Activated naive CD4-positive, alpha-beta T cell treated with anti-CD3 and anti-CD28 coated beads, Interleukin-2, amount 50 U/mL, for 24 hours (primary cell): Measurements from ENCODE around the gene RBM22.
"Not testable (repeated sequence)": the region's sequence is repeated elsewhere in the genome, so short reads cannot be mapped to it uniquely, and the experiment has no call there.

ENCODE experiments used
- H3K27ac Mint-ChIP-seq: one replicate; pipeline ENCODE4 v1.8.0; 2021; ENCODE audit warnings: mild to moderate bottlenecking, mixed read lengths
- H3K27me3 Mint-ChIP-seq: one replicate; pipeline ENCODE4 v1.8.0; 2021; ENCODE audit warnings: mixed read lengths
- H3K36me3 Mint-ChIP-seq: one replicate; pipeline ENCODE4 v1.8.0; 2021; ENCODE audit warnings: mixed read lengths
- H3K4me1 Mint-ChIP-seq: one replicate; pipeline ENCODE4 v1.8.0; 2021; ENCODE audit warnings: mixed read lengths
- H3K4me3 Mint-ChIP-seq: one replicate; pipeline ENCODE4 v1.8.0; 2021; ENCODE audit warnings: mild to moderate bottlenecking, mixed read lengths
- H3K9me3 Mint-ChIP-seq: one replicate; pipeline ENCODE4 v1.8.0; 2021; ENCODE audit warnings: mixed read lengths

The RBM22 gene

DNA sequence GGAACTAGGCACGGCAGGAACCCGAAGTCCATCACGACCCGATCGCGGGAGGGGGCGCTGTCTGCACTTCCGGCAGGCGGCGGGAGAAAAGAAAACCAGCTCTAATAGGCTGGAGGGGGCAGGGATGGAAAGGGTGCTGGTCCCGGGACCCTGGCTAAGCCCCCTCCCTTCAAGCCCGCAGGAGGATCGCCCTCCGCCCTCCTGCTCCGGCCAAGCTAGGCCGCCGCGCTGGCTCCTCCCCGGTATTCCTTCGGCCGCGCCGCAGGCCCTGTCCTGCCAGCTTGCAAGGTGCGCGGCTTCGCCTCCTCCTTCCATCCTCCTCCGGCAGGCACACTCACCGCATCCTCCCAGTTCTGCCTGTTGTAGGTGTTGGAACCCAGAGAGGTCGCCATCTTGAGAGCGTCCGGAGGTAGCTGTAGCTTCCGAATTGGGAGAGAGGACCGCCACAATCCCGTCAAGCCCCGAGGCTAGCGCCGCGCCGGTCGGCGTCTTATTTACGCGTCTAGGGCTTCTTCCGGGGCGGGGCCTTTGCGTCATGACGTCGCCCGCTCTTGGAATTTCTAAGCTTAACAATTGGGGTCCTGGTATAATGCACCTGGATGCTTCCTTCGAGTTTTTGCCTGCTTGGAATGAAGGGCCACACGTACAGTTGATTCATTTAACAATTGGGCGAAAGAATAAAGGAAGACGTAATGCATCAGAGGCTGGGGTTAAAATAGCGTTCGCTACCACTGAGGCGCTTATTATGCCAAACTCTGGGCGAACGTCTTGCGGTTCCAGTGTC is at the start of gene RBM22:
RBM22 (minus strand) TSS at position 469 of the 784 bp plus-strand sequence; CDS start at position 392, 77 bp downstream.
- Mint-ChIP-seq H3K27me3 (no peaks in the 10 kb centered on the region), H3K4me1 (peaks cover 10% of the 10 kb centered on the region), H3K27ac (no peak within 1 kb of the TSS), H3K36me3 (peaks cover 6% of the 10 kb centered on the region), H3K4me3 (no peak within 1 kb of the TSS), H3K9me3 (no peaks in the 10 kb centered on the region)

GRCh38 chr5:150750469-150750868 is 49.6 kb upstream of the RBM22 start:
- peaks cover 36% of the 10 kb centered on the region for H3K36me3 Mint-ChIP-seq
- peaks cover 58% of the 10 kb centered on the region for H3K4me1 Mint-ChIP-seq
- H3K9me3 Mint-ChIP-seq: no peaks in the 10 kb centered on the region
- no peak overlapping the region for H3K4me3 Mint-ChIP-seq
- peak overlapping the region; percentile 81 for H3K27ac Mint-ChIP-seq
- no peaks in the 10 kb centered on the region for H3K27me3 Mint-ChIP-seq

- not testable (repeated sequence) for H3K27ac Mint-ChIP-seq, H3K4me3 Mint-ChIP-seq, H3K27me3 Mint-ChIP-seq, H3K9me3 Mint-ChIP-seq
- Mint-ChIP-seq H3K4me1 (peaks cover 74% of the 10 kb centered on the region), H3K36me3 (peaks cover 31% of the 10 kb centered on the region)
Observed at GRCh38 chr5:150743142-150743488, 42.3 kb upstream of the RBM22 start.

- peaks cover 34% of the 10 kb centered on the region for H3K36me3 Mint-ChIP-seq
- H3K4me3 Mint-ChIP-seq: peak overlapping the region; percentile 79
- H3K27ac Mint-ChIP-seq: peak overlapping the region; percentile 99
- not testable (repeated sequence) for H3K9me3 Mint-ChIP-seq, H3K27me3 Mint-ChIP-seq
- peaks cover 79% of the 10 kb centered on the region for H3K4me1 Mint-ChIP-seq
Observed at GRCh38 chr5:150742455-150743141, 41.7 kb upstream of the RBM22 start.

DNA sequence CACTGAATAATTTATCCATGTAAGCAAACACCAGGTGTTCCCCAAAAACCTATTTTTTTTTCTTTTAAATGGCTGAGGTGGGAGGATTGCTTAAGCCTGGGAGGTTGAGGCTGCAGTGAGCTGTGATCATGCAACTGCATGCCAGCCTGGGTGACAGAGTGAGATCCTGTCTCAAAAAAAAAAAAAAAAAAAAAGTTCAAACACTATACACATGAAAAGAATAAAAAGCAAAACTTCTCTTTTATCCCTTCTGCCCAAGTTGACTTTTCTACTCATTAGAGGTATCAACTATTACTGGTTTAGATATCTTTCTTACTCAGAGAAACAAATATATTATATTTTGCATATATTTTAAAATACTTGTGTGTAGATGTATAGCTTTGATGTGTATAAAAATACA is 40.1 kb upstream of the RBM22 start:
- Mint-ChIP-seq H3K27me3 (no peaks in the 10 kb centered on the region), H3K9me3 (no peaks in the 10 kb centered on the region), H3K4me1 (peaks cover 85% of the 10 kb centered on the region), H3K27ac (peak overlapping the region; percentile 37), H3K36me3 (peaks cover 44% of the 10 kb centered on the region), H3K4me3 (no peak overlapping the region)

DNA sequence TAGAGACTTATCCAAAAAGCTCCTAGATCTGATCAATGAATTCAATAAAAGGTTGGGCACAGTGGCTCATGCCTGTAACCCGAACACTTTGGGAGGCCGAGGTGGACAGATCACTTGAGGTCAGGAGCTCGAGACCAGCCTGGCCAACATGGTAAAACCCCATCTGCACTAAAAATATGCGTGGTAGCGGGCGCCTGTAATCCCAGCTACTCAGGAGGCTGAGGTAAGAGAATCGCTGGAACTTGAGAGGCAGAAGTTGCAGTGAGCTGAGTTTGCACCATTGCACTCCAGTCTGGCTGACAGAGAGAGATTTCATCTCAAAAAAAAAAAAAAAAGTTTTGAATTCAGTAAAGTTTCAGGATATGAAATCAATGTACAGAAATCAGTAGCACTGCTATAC is 38.0 kb upstream of the RBM22 start:
- peaks cover 52% of the 10 kb centered on the region for H3K36me3 Mint-ChIP-seq
- H3K9me3 Mint-ChIP-seq: no peaks in the 10 kb centered on the region
- H3K27me3 Mint-ChIP-seq: no peaks in the 10 kb centered on the region
- H3K4me1 Mint-ChIP-seq: peaks cover 82% of the 10 kb centered on the region
- H3K4me3 Mint-ChIP-seq: no peak overlapping the region
- no peak overlapping the region for H3K27ac Mint-ChIP-seq

DNA sequence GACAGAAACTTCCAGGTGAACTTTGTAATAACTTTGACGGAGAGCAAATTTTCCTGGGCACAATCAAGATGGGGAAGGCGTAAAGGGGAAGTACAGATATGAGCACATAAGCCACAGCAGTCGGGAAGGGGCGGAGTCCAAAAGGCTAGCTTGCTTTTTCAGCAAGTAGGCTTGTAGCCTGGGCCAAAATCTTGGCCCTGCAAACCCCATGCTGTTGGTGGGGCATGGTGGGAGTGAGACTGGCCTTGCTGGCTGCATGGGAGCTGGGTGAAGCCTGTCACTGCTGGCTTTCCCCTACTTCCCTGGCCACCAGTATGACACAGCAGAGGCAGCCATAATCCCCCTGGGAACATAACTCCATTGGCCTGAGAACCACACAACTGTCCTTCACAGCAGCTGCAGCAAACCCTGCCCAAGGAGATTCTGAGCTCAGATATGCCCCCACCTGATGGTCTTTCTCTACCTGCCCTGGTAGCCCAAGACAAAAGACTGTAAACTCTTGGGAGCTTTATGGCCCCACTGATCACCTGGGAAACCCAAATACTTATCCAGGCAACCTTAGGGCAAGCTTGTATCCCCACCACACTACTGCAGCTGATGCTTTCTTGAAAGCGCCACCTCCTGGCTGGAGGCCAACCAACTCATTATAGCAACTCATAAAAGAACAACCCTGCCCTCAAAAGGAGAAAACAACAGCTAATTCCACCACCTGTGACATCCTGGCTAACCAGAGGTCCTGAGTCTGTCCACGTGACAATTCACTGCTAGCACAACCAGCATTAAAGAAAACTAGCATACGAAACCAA is 33.9 kb upstream of the RBM22 start:
- H3K27ac Mint-ChIP-seq: no peak overlapping the region
- H3K4me1 Mint-ChIP-seq: peaks cover 50% of the 10 kb centered on the region
- H3K36me3 Mint-ChIP-seq: peaks cover 52% of the 10 kb centered on the region
- no peak overlapping the region for H3K4me3 Mint-ChIP-seq
- no peaks in the 10 kb centered on the region for H3K27me3 Mint-ChIP-seq
- no peaks in the 10 kb centered on the region for H3K9me3 Mint-ChIP-seq

DNA sequence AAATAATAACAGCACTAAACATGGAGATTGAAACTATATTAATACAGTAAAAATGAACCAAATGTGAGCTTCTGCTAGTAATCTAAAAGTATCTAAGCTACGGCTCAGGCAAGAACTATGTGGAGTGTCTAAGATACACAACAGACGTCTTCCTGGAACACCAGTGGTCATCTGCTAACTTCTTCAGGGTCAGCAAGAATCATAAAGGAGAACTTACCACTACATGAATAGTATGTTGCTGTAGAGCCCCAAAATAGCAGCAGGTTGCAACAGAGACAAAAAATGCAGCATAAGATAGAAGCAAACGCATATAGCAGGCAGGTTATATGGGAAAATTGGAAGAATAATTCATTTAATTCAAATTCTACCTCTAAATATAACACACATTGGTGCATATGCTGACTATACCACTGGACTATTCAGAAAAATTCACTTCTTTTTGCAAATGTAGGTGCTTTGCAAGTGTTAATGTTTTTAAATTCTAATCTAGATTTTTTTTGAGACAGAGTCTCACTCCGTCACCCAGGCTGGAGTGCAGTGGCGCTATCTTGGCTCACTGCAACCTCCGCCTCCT is 30.9 kb upstream of the RBM22 start:
- H3K4me1 Mint-ChIP-seq: peaks cover 20% of the 10 kb centered on the region
- H3K4me3 Mint-ChIP-seq: no peak overlapping the region
- H3K9me3 Mint-ChIP-seq: no peaks in the 10 kb centered on the region
- no peak overlapping the region for H3K27ac Mint-ChIP-seq
- H3K27me3 Mint-ChIP-seq: no peaks in the 10 kb centered on the region
- H3K36me3 Mint-ChIP-seq: peaks cover 39% of the 10 kb centered on the region

DNA sequence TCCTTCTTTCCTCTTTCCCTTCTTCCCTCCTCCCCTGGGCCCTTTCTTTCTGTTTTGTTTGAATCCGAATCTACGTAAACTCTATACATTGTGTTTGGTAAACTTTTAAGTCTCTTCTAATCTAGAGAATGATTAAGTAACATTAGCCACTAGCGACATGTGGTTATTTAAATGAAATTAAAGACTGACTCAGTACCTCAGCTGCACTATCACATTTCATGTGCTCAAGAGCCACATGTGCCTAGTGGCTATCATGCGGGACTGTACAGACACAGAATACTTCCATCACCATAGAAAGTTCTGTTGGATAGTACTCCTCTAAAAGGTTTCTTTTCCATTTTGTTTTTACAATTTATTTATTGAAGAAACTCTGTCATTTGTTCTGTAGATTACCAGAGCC is 29.0 kb upstream of the RBM22 start:
- Mint-ChIP-seq H3K27ac (no peak overlapping the region), H3K4me3 (no peak overlapping the region), H3K36me3 (peaks cover 26% of the 10 kb centered on the region), H3K9me3 (no peaks in the 10 kb centered on the region), H3K4me1 (peaks cover 7% of the 10 kb centered on the region), H3K27me3 (no peaks in the 10 kb centered on the region)

DNA sequence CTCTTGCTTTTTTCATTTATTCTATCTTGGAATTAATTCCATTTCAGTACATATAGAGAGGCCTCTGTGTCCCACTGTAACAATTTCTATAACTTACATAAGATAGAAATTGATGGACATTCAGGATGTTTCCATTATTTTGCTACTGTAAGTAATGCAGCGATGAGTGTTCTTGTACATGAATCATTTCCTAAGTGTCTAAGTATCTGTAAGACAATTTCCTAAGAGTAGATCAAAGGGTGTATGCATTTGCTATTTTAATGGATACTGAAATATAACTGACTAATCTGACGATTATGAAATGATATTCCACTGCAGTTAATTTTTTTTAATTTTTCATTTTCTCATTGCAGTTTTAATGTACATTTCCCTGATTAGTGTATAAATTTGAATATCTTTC is 23.0 kb upstream of the RBM22 start:
- Mint-ChIP-seq H3K36me3 (peaks cover 19% of the 10 kb centered on the region), H3K27ac (no peak overlapping the region), H3K27me3 (no peaks in the 10 kb centered on the region)

DNA sequence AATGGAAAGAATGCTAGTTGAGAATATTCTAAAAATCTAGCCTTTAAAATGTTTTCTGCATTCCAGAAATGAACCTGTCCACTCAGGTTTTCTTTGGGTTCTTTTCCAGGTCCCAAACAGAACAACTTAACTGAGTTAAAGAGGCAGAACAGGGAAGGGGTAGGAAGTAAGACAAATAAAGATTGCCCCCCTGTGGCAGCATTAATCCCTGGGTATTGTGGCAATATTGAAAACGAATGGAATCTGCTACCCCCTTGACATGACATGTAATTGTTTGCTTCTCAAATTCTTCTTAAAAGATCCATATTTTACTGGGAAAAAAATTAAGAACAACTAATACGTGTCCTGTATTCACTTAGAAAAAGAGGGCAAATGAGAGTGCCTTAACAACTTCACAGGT is 9.3 kb upstream of the RBM22 start:
- H3K4me3 Mint-ChIP-seq: no peak overlapping the region
- peaks cover 5% of the 10 kb centered on the region for H3K36me3 Mint-ChIP-seq
- H3K27ac Mint-ChIP-seq: no peak overlapping the region
- no peaks in the 10 kb centered on the region for H3K27me3 Mint-ChIP-seq
- no peaks in the 10 kb centered on the region for H3K4me1 Mint-ChIP-seq
- no peaks in the 10 kb centered on the region for H3K9me3 Mint-ChIP-seq

More for the DNA sequence above, 23.0 kb upstream of the RBM22 start:
- Mint-ChIP-seq H3K4me3 (no peak overlapping the region), H3K9me3 (no peaks in the 10 kb centered on the region), H3K4me1 (no peaks in the 10 kb centered on the region)

DNA sequence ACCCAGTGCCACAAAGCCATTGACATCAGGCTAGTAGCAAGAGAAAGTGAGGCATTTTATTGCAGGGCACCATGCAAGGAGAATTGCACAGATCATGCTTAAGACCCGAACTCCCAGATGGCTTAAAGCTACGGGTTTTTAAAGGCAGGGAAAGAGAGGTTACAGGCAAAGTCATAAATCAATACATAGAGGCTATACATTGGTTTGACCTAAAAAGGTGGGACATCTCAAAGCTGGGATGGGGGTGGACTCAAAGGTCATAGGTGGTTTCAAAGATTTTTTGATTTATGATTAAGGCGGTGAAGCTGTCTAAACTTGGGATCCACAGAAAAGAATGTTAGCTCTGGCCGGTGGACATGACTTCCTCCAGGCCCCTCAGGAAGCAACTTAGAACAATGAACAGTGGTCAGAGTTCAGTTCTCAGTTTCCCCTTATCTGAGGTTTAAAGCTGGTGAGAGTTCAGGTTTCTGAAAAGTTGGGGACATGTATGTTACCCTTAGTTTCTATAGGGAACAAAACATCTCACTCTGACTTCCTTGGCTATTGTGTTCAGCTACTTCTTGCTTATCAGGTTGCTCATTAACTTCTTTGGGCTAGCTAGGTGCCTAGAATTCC is 6.0 kb upstream of the RBM22 start:
- no peak overlapping the region for H3K27ac Mint-ChIP-seq
- peaks cover 5% of the 10 kb centered on the region for H3K36me3 Mint-ChIP-seq
- H3K4me3 Mint-ChIP-seq: no peak overlapping the region
- no peaks in the 10 kb centered on the region for H3K9me3 Mint-ChIP-seq
- H3K4me1 Mint-ChIP-seq: peaks cover 3% of the 10 kb centered on the region
- no peaks in the 10 kb centered on the region for H3K27me3 Mint-ChIP-seq

GRCh38 chr5:150703762-150704161 is 2.9 kb upstream of the RBM22 start:
- Mint-ChIP-seq H3K9me3 (no peaks in the 10 kb centered on the region), H3K27me3 (no peaks in the 10 kb centered on the region), H3K4me3 (no peak overlapping the region), H3K27ac (peak overlapping the region; percentile 13), H3K36me3 (peaks cover 3% of the 10 kb centered on the region), H3K4me1 (peaks cover 6% of the 10 kb centered on the region)

GRCh38 chr5:150700246-150700593 is 642 bp downstream of the RBM22 start:
- no peak overlapping the region for H3K27ac Mint-ChIP-seq
- H3K27me3 Mint-ChIP-seq: no peaks in the 10 kb centered on the region
- peaks cover 10% of the 10 kb centered on the region for H3K4me1 Mint-ChIP-seq
- H3K4me3 Mint-ChIP-seq: no peak overlapping the region
- H3K36me3 Mint-ChIP-seq: peaks cover 6% of the 10 kb centered on the region
- H3K9me3 Mint-ChIP-seq: no peaks in the 10 kb centered on the region

DNA sequence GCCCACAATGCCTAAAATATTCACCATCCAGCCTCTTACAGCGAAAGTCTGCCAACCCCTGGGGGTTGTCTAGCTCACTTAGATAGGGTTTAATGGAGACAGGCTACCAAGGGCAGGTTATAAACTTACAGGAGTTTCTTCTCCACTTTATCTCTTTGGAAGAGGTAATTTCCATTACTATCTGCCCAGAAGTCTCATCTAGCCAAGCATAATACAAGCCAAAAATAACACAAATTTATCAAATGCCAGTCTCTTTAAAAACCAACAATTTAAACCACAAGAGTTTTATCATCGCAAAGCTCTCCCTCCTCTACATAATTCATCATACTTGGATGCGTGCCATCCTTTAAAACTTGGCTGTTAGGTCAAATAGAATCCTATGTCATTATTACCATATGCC is 6.2 kb downstream of the RBM22 start:
- Mint-ChIP-seq H3K27ac (peak overlapping the region; percentile 51), H3K27me3 (no peaks in the 10 kb centered on the region), H3K36me3 (peaks cover 21% of the 10 kb centered on the region), H3K4me1 (peaks cover 3% of the 10 kb centered on the region), H3K4me3 (no peak overlapping the region), H3K9me3 (no peaks in the 10 kb centered on the region)
